Ascending aorta (tissue), 2 donors: ENCODE measurements around the gene MAP7. TPM values are rescaled to one million over a fixed set of nuclear protein-coding genes. Genes with fewer than 3 reads are reported as not detected.
"Not testable (repeated sequence)": the region's sequence is repeated elsewhere in the genome, so short reads cannot be mapped to it uniquely, and the experiment has no call there.

Experiments
- DNase-seq, 2 donors: peaks; one replicate each; pipeline ENCODE4 v3.0.0-alpha.2; 2019; ENCODE audit warnings: low spot score in 2 of 2
- H3K27ac ChIP-seq, 2 donors: fragments of 200-600 bp; sonication (generic); one replicate each; pipeline ENCODE4 v1.5.1; 2016 to 2017; ENCODE audit warnings: mild to moderate bottlenecking in 1 of 2
- H3K27me3 ChIP-seq: fragments of 200-600 bp; sonication (generic); one replicate; pipeline ENCODE4 v1.5.1; 2017
- H3K36me3 ChIP-seq, 2 donors: fragments of 200-600 bp; sonication (generic); one replicate each; pipeline ENCODE4 v1.5.1; 2016
- H3K4me1 ChIP-seq, 2 donors: fragments of 200-600 bp; sonication (generic); one replicate each; pipeline ENCODE4 v1.5.1; 2016 to 2017; ENCODE audit warnings: mild to moderate bottlenecking in 1 of 2
- H3K4me3 ChIP-seq, 2 donors: fragments of 200-600 bp; sonication (generic); one replicate each; pipeline ENCODE4 v1.5.1; 2016 to 2017; ENCODE audit warnings: mild to moderate bottlenecking in 1 of 2
- H3K9me3 ChIP-seq, 2 donors: fragments of 200-600 bp; sonication (generic); one replicate each; pipeline ENCODE4 v1.5.1; 2016
- CTCF ChIP-seq, 3 experiments: fragments of 200-600 bp in 2 of 3; fragments of 450-650 bp in 1 of 3; sonication (generic) in 2 of 3; IDR thresholded peaks; one replicate each; pipeline ENCODE4 v1.5.1; 2016 to 2019; ENCODE audit warnings: antibody characterized with exemption in 3 of 3, mild to moderate bottlenecking in 1 of 3, moderate library complexity in 1 of 3
- intact Hi-C: fragments of 100-400 bp; cut with DNase I; formaldehyde crosslinking; loops from one replicate; pipeline ENCODE4 v1.15.1; 2023
- total RNA-seq: library from RNA; depleted of rRNA; stranded (reverse); fragments of >200 nt; gene quantifications from one replicate; pipeline ENCODE4 v1.1.0, GENCODE V29; 2016

The MAP7 gene
- total RNA-seq, 1 donor from 2014 or later, result not detected

GRCh38 chr6:136398453-136398852 lies 151.8 kb downstream of the MAP7 start:
- Histone ChIP-seq H3K4me1 (no peaks in the 10 kb centered on the region), H3K4me3 (no peak overlapping the region), H3K36me3 (no peaks in the 10 kb centered on the region), H3K27me3 (no peaks in the 10 kb centered on the region), H3K27ac (no peak overlapping the region), H3K9me3 (no peaks in the 10 kb centered on the region)
- no peak for TF ChIP-seq CTCF (IDR thresholded peaks at IDR 0.05)
- DNase-seq, result no peak
- intact Hi-C loops, result no loop called here

GRCh38 chr6:136396908-136397307 lies 153.3 kb downstream of the MAP7 start:
- Histone ChIP-seq H3K27me3 (no peaks in the 10 kb centered on the region), H3K27ac (no peak overlapping the region), H3K4me3 (no peak overlapping the region), H3K36me3 (no peaks in the 10 kb centered on the region), H3K4me1 (no peaks in the 10 kb centered on the region), H3K9me3 (no peaks in the 10 kb centered on the region)
- TF ChIP-seq CTCF (IDR thresholded peaks at IDR 0.05), result no peak
- intact Hi-C loops, result no loop called here
- DNase-seq, result no peak

DNA sequence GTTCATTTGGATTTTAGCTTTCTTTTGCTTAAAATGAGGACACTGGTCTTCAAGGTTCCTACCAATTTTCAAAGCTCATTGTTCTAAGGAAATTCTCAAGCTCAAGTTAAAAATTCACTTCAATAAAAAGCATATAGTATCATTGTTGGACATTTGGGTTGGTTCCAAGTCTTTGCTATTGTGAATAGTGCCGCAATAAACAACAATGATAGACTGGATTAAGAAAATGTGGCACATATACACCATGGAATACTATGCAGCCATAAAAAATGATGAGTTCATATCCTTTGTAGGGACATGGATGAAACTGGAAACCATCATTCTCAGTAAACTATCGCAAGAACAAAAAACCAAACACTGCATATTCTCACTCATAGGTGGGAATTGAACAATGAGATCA lies 159.3 kb downstream of the MAP7 start:
- H3K4me3 ChIP-seq, H3K9me3 ChIP-seq, H3K27me3 ChIP-seq, H3K27ac ChIP-seq, H3K36me3 ChIP-seq, intact Hi-C loops, H3K4me1 ChIP-seq, DNase-seq: not testable (repeated sequence)

DNA sequence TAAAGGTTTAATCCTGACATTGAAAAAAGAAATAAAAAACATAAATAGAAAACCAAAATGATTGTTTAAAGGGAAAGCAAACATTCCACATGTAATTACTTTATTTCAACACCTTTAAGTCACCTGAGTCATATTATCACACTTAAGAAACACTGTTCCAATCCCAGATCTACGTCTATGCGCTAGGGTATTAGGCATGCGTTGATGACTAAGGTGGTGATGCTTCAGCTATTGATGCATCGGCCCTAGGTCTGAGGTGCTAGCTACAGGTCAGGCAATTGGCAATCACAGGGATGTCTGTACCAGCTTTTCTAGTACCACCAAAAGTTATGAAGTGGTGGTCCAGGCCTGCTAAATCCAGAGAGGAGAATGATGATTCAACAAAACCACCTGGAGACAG lies 162.9 kb downstream of the MAP7 start:
- intact Hi-C loops, result no loop called here

GRCh38 chr6:136383268-136383937 lies 166.8 kb downstream of the MAP7 start:
- TF ChIP-seq CTCF (IDR thresholded peaks at IDR 0.05), result no peak
- Histone ChIP-seq H3K27me3 (no peaks in the 10 kb centered on the region), H3K9me3 (no peaks in the 10 kb centered on the region), H3K4me1 (no peaks in the 10 kb centered on the region), H3K4me3 (no peak overlapping the region), H3K27ac (no peak overlapping the region), H3K36me3 (no peaks in the 10 kb centered on the region)
- intact Hi-C loops, result no loop called here
- no peak for DNase-seq

More for the DNA sequence above, 162.9 kb downstream of the MAP7 start:
- Histone ChIP-seq H3K27ac (no peak overlapping the region), H3K36me3 (no peaks in the 10 kb centered on the region), H3K4me1 (no peaks in the 10 kb centered on the region), H3K4me3 (no peak overlapping the region), H3K27me3 (no peaks in the 10 kb centered on the region), H3K9me3 (no peaks in the 10 kb centered on the region)
- DNase-seq, result no peak
- no peak for TF ChIP-seq CTCF (IDR thresholded peaks at IDR 0.05)

- no peak for DNase-seq
- H3K9me3 ChIP-seq, result no peaks in the 10 kb centered on the region
- H3K27me3 ChIP-seq, result no peaks in the 10 kb centered on the region
- no peak overlapping the region for H3K4me3 ChIP-seq
- no peaks in the 10 kb centered on the region for H3K4me1 ChIP-seq
- TF ChIP-seq CTCF (IDR thresholded peaks at IDR 0.05), result no peak
- intact Hi-C loops, result no loop called here
- no peak overlapping the region for H3K27ac ChIP-seq
- H3K36me3 ChIP-seq, result no peaks in the 10 kb centered on the region
Observed at GRCh38 chr6:136382676-136383252, 167.5 kb downstream of the MAP7 start.
